Activated T-cell treated with anti-CD3 and anti-CD28 coated beads, Interleukin-2, amount 50 U/mL, for 4 hours (primary cell): Measurements from ENCODE around the gene MXRA7. TPM values are rescaled to one million over a fixed set of nuclear protein-coding genes. Genes with fewer than 3 reads are reported as not detected.
"Not testable (repeated sequence)": the region's sequence is repeated elsewhere in the genome, so short reads cannot be mapped to it uniquely, and the experiment has no call there.

Experiments used
- ATAC-seq, 2 donors: fragments of 200-7000 bp; cut with Tn5 transposase; one replicate each; pipeline ENCODE4 v1.10.0; 2021
- DNase-seq: peaks from one replicate; pipeline ENCODE4 v3.0.0-alpha.2; 2020
- H3K27me3 Mint-ChIP-seq: one replicate; pipeline ENCODE4 v1.8.0; 2021; ENCODE audit warnings: low read depth, mixed read lengths
- H3K36me3 Mint-ChIP-seq: one replicate; pipeline ENCODE4 v1.8.0; 2022; ENCODE audit warnings: mixed read lengths; ENCODE audit not compliant: insufficient read depth
- H3K4me1 Mint-ChIP-seq: one replicate; pipeline ENCODE4 v1.8.0; 2021; ENCODE audit warnings: low read depth, mixed read lengths
- H3K4me3 Mint-ChIP-seq: one replicate; pipeline ENCODE4 v1.8.0; 2021; ENCODE audit warnings: mild to moderate bottlenecking, moderate library complexity, mixed read lengths
- H3K9me3 Mint-ChIP-seq: one replicate; pipeline ENCODE4 v1.8.0; 2021; ENCODE audit warnings: mixed read lengths
- total RNA-seq, 3 donors: library from RNA; stranded (reverse); gene quantifications; one replicate each; pipeline ENCODE4 v1.2.1, GENCODE V29; 2021

The MXRA7 gene
- total RNA-seq, result 1 to 10 TPM; 2.0 to 2.3 (median 2.0) TPM

DNA sequence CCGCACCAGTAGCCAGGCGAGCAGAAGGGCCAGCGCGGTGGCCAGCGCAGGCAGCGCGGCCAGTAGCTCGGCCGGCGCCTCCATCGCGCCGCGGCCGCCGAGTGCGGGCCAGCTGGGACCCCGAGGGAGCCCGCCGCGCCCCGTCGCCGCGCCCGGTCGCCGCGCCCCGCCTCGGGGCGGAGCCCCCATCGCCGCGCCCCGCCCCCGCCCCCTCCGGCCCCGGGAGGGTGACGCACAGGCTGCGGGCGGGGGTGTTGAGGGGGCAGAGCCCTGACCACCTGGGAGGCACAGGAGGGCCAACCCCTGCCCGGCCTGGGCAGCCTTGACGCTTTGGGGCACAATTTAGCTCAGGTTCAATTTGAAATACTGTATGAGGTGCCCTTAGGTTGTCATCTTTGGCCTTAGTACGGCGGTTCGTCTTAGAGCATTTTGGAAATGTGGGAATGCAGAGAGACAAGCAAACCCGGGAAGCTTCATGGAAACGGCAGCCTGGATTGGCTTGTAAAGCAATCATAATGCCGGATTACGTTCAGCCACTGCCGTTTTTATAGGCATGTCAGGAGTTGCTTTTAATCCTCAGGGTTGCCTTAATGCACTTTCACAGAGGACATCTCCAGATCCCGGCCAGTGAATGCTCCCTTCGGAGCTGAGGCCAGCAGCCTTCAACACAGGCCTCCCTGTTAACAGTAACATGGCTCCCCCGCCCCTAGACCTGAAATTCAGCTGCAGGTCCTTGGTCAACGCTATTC is at the start of gene MXRA7:
Gene MXRA7, minus strand, starts transcription at position 103 of the 749 bp plus-strand sequence. Its CDS starts 19 bp downstream, at position 84.
- DNase-seq (peak; percentile 54), ATAC-seq (peak; percentile 77 to 81)
- peaks cover 41% of the 10 kb centered on the region for H3K4me1 Mint-ChIP-seq
- H3K27me3 Mint-ChIP-seq, result no peaks in the 10 kb centered on the region
- H3K36me3 Mint-ChIP-seq, result peaks cover 20% of the 10 kb centered on the region
- H3K4me3 Mint-ChIP-seq, result peak within 1 kb of the TSS; percentile 73
- H3K9me3 Mint-ChIP-seq, result no peaks in the 10 kb centered on the region

- ATAC-seq, result no peak
- no peak for DNase-seq
- H3K4me3 Mint-ChIP-seq, result no peak overlapping the region
- H3K4me1 Mint-ChIP-seq, result peaks cover 5% of the 10 kb centered on the region
- peaks cover 14% of the 10 kb centered on the region for H3K36me3 Mint-ChIP-seq
- no peaks in the 10 kb centered on the region for H3K9me3 Mint-ChIP-seq
- no peaks in the 10 kb centered on the region for H3K27me3 Mint-ChIP-seq
These were observed 47.8 kb upstream of the MXRA7 start for GRCh38 chr17:76758570-76758969.

DNA sequence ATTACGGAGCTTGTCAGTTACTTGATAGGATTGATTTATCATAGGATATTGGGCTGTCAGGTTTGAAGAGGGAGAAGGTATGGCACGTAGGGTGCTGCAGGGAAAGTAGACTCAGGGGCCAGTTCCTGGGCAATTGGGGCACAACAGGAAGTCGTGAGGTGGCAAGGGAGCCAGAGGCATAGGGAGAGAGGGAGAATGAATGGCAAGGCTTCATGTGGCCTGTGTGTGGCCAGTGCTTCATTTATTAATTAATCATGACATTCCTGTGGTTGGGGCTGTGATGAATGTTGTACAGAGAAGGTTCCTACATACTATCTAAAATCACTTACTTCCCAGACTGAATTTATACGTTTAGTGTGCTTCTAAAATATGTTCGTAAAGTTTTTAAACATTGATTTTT is 46.5 kb upstream of the MXRA7 start:
- H3K4me1 Mint-ChIP-seq, result peaks cover 18% of the 10 kb centered on the region
- peaks cover 14% of the 10 kb centered on the region for H3K36me3 Mint-ChIP-seq
- H3K27me3 Mint-ChIP-seq, result no peaks in the 10 kb centered on the region
- no peak overlapping the region for H3K4me3 Mint-ChIP-seq
- no peak for ATAC-seq
- DNase-seq, result no peak
- no peaks in the 10 kb centered on the region for H3K9me3 Mint-ChIP-seq

- Mint-ChIP-seq H3K9me3 (no peaks in the 10 kb centered on the region), H3K36me3 (peaks cover 16% of the 10 kb centered on the region), H3K4me1 (peaks cover 24% of the 10 kb centered on the region), H3K27me3 (no peaks in the 10 kb centered on the region), H3K4me3 (no peak overlapping the region)
- ATAC-seq (no peak), DNase-seq (no peak)
These were observed 44.5 kb upstream of the MXRA7 start for GRCh38 chr17:76755285-76755684.

GRCh38 chr17:76753061-76753961 is 42.5 kb upstream of the MXRA7 start:
- no peaks in the 10 kb centered on the region for H3K27me3 Mint-ChIP-seq
- peaks cover 25% of the 10 kb centered on the region for H3K4me1 Mint-ChIP-seq
- no peaks in the 10 kb centered on the region for H3K9me3 Mint-ChIP-seq
- DNase-seq (no peak), ATAC-seq (peak; percentile 91 to 96)
- peaks cover 17% of the 10 kb centered on the region for H3K36me3 Mint-ChIP-seq
- peak overlapping the region; percentile 85 for H3K4me3 Mint-ChIP-seq

DNA sequence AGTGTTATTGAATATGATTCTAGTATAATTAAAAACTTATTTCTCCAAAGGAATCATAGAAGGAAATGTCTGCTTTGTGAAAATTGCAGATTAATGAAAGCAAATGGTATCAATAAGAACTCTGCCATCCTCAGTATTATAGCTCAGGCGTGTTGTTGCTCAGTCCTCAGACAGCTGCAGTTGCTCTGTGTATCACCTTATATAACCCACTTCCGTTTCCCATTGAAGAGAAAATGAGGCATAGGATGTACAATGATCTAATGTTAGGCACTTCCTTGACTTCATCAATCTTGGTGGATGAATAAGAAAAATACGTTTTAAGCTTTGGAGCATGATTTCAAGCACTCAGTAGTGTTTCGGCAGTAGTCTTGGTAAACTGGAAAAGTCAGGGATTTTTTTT is 41.2 kb upstream of the MXRA7 start:
- no peaks in the 10 kb centered on the region for H3K27me3 Mint-ChIP-seq
- peaks cover 11% of the 10 kb centered on the region for H3K36me3 Mint-ChIP-seq
- no peaks in the 10 kb centered on the region for H3K9me3 Mint-ChIP-seq
- DNase-seq (no peak), ATAC-seq (peak in 1 of 2 donors; percentile 24)
- H3K4me1 Mint-ChIP-seq, result peaks cover 25% of the 10 kb centered on the region
- peak overlapping the region; percentile 64 for H3K4me3 Mint-ChIP-seq

DNA sequence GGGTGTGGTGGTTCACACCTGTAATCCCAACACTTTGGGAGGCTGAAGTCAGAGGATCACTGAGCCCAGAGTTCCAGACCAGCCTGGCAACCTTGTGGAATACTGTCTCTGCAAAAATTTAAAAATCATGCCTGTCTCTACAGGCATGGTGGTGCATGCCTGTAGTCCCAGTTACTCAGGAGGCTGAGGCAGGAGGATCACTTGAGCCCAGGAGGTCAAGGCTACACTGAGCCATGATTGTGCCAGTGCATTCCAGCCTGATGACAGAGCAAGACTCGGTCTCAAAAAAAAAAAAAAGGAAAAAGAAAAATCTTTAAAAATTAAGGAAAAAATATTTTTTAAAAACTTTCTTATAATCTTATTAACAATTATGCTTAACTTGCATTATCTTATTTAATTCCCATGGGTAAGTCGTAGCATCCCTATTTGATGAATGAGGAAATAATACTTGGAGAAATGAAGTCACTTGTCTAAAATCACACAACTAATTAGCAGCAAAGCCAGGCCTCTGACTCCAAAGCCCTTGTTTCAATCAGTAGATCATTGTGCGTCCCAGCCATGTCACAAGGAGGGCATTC is 40.7 kb upstream of the MXRA7 start:
- Mint-ChIP-seq H3K9me3 (no peaks in the 10 kb centered on the region), H3K36me3 (peaks cover 11% of the 10 kb centered on the region), H3K4me1 (peaks cover 25% of the 10 kb centered on the region), H3K27me3 (no peaks in the 10 kb centered on the region), H3K4me3 (no peak overlapping the region)
- no peak for ATAC-seq
- DNase-seq, result no peak

- no peak overlapping the region for H3K4me3 Mint-ChIP-seq
- DNase-seq (no peak), ATAC-seq (no peak)
- H3K27me3 Mint-ChIP-seq, result no peaks in the 10 kb centered on the region
- H3K4me1 Mint-ChIP-seq, result peaks cover 24% of the 10 kb centered on the region
- peaks cover 31% of the 10 kb centered on the region for H3K36me3 Mint-ChIP-seq
- no peaks in the 10 kb centered on the region for H3K9me3 Mint-ChIP-seq
These were observed 37.9 kb upstream of the MXRA7 start for GRCh38 chr17:76748657-76749056.

- DNase-seq, result no peak
- Mint-ChIP-seq H3K9me3 (no peaks in the 10 kb centered on the region), H3K36me3 (peaks cover 32% of the 10 kb centered on the region), H3K4me1 (peaks cover 17% of the 10 kb centered on the region), H3K27me3 (no peaks in the 10 kb centered on the region), H3K4me3 (no peak overlapping the region)
- no peak for ATAC-seq
These were observed 37.1 kb upstream of the MXRA7 start for GRCh38 chr17:76747716-76748363.

GRCh38 chr17:76745785-76746184 is 35.0 kb upstream of the MXRA7 start:
- H3K27me3 Mint-ChIP-seq, H3K4me1 Mint-ChIP-seq, H3K9me3 Mint-ChIP-seq, H3K4me3 Mint-ChIP-seq, DNase-seq: not testable (repeated sequence)
- peak; percentile 60 to 73 for ATAC-seq
- peaks cover 35% of the 10 kb centered on the region for H3K36me3 Mint-ChIP-seq

- ATAC-seq (peak in 1 of 2 donors; percentile 30), DNase-seq (no peak)
- no peaks in the 10 kb centered on the region for H3K9me3 Mint-ChIP-seq
- H3K4me3 Mint-ChIP-seq, result no peak overlapping the region
- H3K4me1 Mint-ChIP-seq, result peaks cover 8% of the 10 kb centered on the region
- no peaks in the 10 kb centered on the region for H3K27me3 Mint-ChIP-seq
- H3K36me3 Mint-ChIP-seq, result peaks cover 35% of the 10 kb centered on the region
These were observed 34.0 kb upstream of the MXRA7 start for GRCh38 chr17:76744747-76745146.

- no peak overlapping the region for H3K4me3 Mint-ChIP-seq
These were observed 32.2 kb upstream of the MXRA7 start for GRCh38 chr17:76742958-76743357.

DNA sequence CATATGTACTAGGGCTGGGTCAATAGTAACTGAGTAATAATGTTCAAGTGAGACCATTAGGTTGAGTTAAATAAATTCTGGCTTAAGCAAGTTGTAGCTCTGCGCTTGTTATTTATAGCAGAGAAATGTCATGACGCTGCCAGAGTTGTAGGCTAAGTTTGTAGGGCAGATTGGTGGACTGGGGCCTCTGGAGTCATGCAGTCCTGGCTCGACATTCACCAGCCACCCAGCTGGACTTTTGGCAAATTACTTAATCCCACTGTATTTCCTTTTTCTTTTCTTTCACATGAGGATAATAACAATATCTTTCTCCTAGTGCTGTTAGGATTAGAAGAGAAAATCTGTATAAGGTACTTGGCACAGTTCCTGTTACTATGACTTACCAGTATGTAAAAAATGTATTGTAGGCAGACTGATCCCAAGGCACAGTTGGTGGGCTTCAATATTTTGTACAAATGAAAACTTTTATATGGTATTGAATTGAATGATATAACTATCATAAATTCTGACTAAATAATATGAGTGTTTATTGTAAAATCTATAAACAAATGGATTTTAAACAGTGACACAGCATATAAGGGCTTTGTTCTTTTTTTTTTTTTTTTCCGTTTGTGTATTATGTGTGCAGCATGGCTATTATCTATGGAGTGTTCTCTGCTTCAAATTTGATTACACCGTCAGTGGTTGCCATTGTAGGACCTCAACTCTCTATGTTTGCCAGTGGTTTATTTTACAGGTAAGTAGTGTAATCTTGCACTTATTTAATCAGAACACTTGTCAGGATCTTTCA is 29.8 kb upstream of the MXRA7 start:
- Mint-ChIP-seq H3K36me3 (peaks cover 29% of the 10 kb centered on the region), H3K4me1 (peaks cover 19% of the 10 kb centered on the region), H3K4me3 (no peak overlapping the region)

More at GRCh38 chr17:76742958-76743357, 32.2 kb upstream of the MXRA7 start:
- DNase-seq (no peak), ATAC-seq (no peak)
- peaks cover 31% of the 10 kb centered on the region for H3K36me3 Mint-ChIP-seq
- peaks cover 22% of the 10 kb centered on the region for H3K4me1 Mint-ChIP-seq
- no peaks in the 10 kb centered on the region for H3K27me3 Mint-ChIP-seq
- no peaks in the 10 kb centered on the region for H3K9me3 Mint-ChIP-seq

More for the DNA sequence above, 29.8 kb upstream of the MXRA7 start:
- no peak for DNase-seq
- no peak for ATAC-seq
- no peaks in the 10 kb centered on the region for H3K9me3 Mint-ChIP-seq
- no peaks in the 10 kb centered on the region for H3K27me3 Mint-ChIP-seq
